Osteocyte (in vitro differentiated cells): ENCODE measurements around the gene DCP1A. TPM values are rescaled to one million over a fixed set of nuclear protein-coding genes. Genes with fewer than 3 reads are reported as not detected.

Source experiments
- DNase-seq: peaks from one replicate; pipeline ENCODE4 v3.0.0; 2021; ENCODE audit warnings: mixed read lengths; ENCODE audit not compliant: unreplicated experiment; ENCODE audit errors: extremely low spot score
- H3K27ac Mint-ChIP-seq: one replicate; pipeline ENCODE4 v1.8.0; 2021; ENCODE audit warnings: mild to moderate bottlenecking, mixed read lengths; ENCODE audit not compliant: unreplicated experiment
- H3K27me3 Mint-ChIP-seq: one replicate; pipeline ENCODE4 v1.8.0; 2021; ENCODE audit warnings: mixed read lengths; ENCODE audit not compliant: unreplicated experiment
- H3K36me3 Mint-ChIP-seq: one replicate; pipeline ENCODE4 v1.8.0; 2021; ENCODE audit warnings: mixed read lengths; ENCODE audit not compliant: unreplicated experiment
- H3K4me1 Mint-ChIP-seq: one replicate; pipeline ENCODE4 v1.8.0; 2021; ENCODE audit warnings: mixed read lengths; ENCODE audit not compliant: unreplicated experiment
- H3K4me3 Mint-ChIP-seq: one replicate; pipeline ENCODE4 v1.8.0; 2021; ENCODE audit warnings: mild to moderate bottlenecking, moderate library complexity, mixed read lengths; ENCODE audit not compliant: unreplicated experiment
- H3K9me3 Mint-ChIP-seq: one replicate; pipeline ENCODE4 v1.8.0; 2021; ENCODE audit warnings: mixed read lengths; ENCODE audit not compliant: unreplicated experiment
- total RNA-seq: library from RNA; stranded (reverse); gene quantifications from 2 replicates; pipeline ENCODE4 v1.2.1, GENCODE V29; 2021
- TF ChIP-seq, protein P1 (sequence below): fragments of 200-600 bp; sonication (generic); IDR thresholded peaks from 2 replicates; pipeline ENCODE4 v1.5.0; 2021; ENCODE audit warnings: antibody characterized with exemption, mild to moderate bottlenecking, moderate library complexity

Gene DCP1A
- total RNA-seq, 1 donor from 2014 or later = 24.2 TPM

DNA sequence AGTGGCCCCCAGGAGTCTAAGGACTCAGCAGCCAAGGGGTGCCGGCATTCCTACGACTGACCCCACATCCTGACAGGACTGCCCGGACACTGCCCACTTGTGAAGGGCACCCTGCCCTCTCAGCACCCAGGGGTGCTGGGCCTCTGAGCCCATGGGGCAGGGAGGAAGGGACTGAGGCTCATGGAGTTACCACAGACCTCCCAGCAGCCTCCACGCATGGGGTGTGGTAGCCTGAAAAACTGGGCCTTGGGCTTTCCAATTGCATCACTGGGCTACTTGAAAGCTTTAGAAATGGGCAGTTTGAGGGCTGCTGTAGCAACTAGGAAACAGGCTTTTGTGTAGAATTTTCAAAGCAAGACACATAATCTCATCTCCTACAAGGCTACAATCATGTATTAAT lies 104.7 kb downstream of the DCP1A start:
- TF ChIP-seq, protein P1, sequence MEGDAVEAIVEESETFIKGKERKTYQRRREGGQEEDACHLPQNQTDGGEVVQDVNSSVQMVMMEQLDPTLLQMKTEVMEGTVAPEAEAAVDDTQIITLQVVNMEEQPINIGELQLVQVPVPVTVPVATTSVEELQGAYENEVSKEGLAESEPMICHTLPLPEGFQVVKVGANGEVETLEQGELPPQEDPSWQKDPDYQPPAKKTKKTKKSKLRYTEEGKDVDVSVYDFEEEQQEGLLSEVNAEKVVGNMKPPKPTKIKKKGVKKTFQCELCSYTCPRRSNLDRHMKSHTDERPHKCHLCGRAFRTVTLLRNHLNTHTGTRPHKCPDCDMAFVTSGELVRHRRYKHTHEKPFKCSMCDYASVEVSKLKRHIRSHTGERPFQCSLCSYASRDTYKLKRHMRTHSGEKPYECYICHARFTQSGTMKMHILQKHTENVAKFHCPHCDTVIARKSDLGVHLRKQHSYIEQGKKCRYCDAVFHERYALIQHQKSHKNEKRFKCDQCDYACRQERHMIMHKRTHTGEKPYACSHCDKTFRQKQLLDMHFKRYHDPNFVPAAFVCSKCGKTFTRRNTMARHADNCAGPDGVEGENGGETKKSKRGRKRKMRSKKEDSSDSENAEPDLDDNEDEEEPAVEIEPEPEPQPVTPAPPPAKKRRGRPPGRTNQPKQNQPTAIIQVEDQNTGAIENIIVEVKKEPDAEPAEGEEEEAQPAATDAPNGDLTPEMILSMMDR = no peak
- no peaks in the 10 kb centered on the region for H3K27me3 Mint-ChIP-seq
- H3K36me3 Mint-ChIP-seq = peaks cover 34% of the 10 kb centered on the region
- H3K27ac Mint-ChIP-seq = peak overlapping the region; percentile 84
- H3K4me1 Mint-ChIP-seq = peaks cover 74% of the 10 kb centered on the region
- DNase-seq = no peak
- no peak overlapping the region for H3K4me3 Mint-ChIP-seq
- H3K9me3 Mint-ChIP-seq = no peaks in the 10 kb centered on the region

DNA sequence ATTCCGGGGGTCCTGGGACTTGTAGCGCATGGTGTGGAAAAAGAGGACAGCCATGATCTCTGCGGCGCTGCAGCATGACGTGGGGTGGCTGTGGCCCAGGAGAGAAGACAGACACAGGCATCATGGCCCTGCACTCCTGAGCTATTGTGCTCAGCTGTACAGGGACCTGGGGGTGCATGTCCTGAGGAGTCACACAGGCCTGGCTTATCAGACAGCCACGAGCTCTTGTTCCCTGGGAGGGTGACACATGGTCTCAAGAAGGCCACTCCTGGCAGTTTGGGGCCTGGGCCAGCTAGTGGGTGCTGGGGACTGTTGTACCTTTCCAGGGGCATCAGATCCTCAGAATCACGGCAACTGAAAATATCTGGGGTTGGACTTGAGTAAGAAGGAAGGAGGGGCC lies 105.2 kb downstream of the DCP1A start:
- Mint-ChIP-seq H3K36me3 (peaks cover 33% of the 10 kb centered on the region), H3K4me1 (peaks cover 77% of the 10 kb centered on the region), H3K27me3 (no peaks in the 10 kb centered on the region), H3K9me3 (no peaks in the 10 kb centered on the region), H3K4me3 (no peak overlapping the region), H3K27ac (peak overlapping the region; percentile 84)
- TF ChIP-seq, protein P1 = no peak
- no peak for DNase-seq

GRCh38 chr3:53240989-53241972 lies 106.1 kb downstream of the DCP1A start:
- Mint-ChIP-seq H3K4me1 (peaks cover 81% of the 10 kb centered on the region), H3K4me3 (no peak overlapping the region), H3K27ac (peak overlapping the region; percentile 95), H3K27me3 (no peaks in the 10 kb centered on the region), H3K36me3 (peaks cover 35% of the 10 kb centered on the region), H3K9me3 (no peaks in the 10 kb centered on the region)
- no peak for DNase-seq
- TF ChIP-seq, protein P1 = no peak

GRCh38 chr3:53239800-53240199 lies 107.5 kb downstream of the DCP1A start:
- Mint-ChIP-seq H3K27me3 (no peaks in the 10 kb centered on the region), H3K27ac (peak overlapping the region; percentile 95), H3K36me3 (peaks cover 39% of the 10 kb centered on the region), H3K4me1 (peaks cover 89% of the 10 kb centered on the region), H3K4me3 (no peak overlapping the region), H3K9me3 (no peaks in the 10 kb centered on the region)
- DNase-seq = no peak
- TF ChIP-seq, protein P1 = no peak

DNA sequence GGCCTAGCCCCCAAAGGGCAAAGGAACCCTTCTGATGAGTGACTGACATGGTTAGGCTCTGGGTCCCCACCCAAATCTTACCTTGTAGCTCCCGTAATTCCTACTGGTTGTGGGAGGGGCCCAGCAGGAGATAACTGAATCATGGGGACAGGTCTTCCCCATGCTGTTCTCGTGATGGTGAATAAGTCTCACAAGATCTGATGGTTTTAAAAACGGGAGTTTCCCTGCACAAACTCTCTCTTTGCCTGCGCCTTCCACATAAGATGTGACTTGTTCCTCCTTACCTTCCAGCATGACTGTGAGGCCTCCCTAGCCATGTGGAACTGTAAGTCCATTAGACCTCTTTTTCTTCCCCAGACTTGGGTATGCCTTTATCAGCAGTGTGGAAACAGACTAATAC lies 108.5 kb downstream of the DCP1A start:
- peaks cover 83% of the 10 kb centered on the region for H3K4me1 Mint-ChIP-seq
- peak overlapping the region; percentile 95 for H3K27ac Mint-ChIP-seq
- H3K36me3 Mint-ChIP-seq = peaks cover 43% of the 10 kb centered on the region
- no peaks in the 10 kb centered on the region for H3K27me3 Mint-ChIP-seq
- no peaks in the 10 kb centered on the region for H3K9me3 Mint-ChIP-seq
- H3K4me3 Mint-ChIP-seq = no peak overlapping the region
- DNase-seq = no peak
- TF ChIP-seq, protein P1 = no peak
